Muscle of leg (tissue), 11 donors: ENCODE results near the gene CABP2. TPM values are rescaled to one million over a fixed set of nuclear protein-coding genes. Genes with fewer than 3 reads are reported as not detected.
A peak's percentile ranks its signal among the peaks of the same experiment; 100 is the strongest.
"Not testable (repeated sequence)": the region's sequence is repeated elsewhere in the genome, so short reads cannot be mapped to it uniquely, and the experiment has no call there.

Experiments used
- DNase-seq: peaks from one replicate; pipeline ENCODE4 v3.0.0; 2013
- H3K27ac ChIP-seq: one replicate; pipeline ENCODE4 v1.5.1; 2013; ENCODE audit warnings: mild to moderate bottlenecking, low read length, control low read depth
- H3K27me3 ChIP-seq: one replicate; pipeline ENCODE4 v1.6.1; 2013; ENCODE audit warnings: low read length; ENCODE audit not compliant: control insufficient read depth, insufficient read depth
- H3K36me3 ChIP-seq: one replicate; pipeline ENCODE4 v1.6.1; 2013; ENCODE audit warnings: low read length; ENCODE audit not compliant: control insufficient read depth, insufficient read depth
- H3K4me1 ChIP-seq: one replicate; pipeline ENCODE4 v1.6.1; 2013; ENCODE audit warnings: low read length; ENCODE audit not compliant: control insufficient read depth, insufficient read depth
- H3K4me3 ChIP-seq: one replicate; pipeline ENCODE4 v1.5.1; 2013; ENCODE audit warnings: low read length, control low read depth
- H3K9me3 ChIP-seq: replicated peaks from 2 replicates; pipeline ENCODE4 v1.6.1; 2013; ENCODE audit warnings: low read depth, low read length; ENCODE audit not compliant: control insufficient read depth
- WGBS: methylation state at CpG from one replicate; pipeline ENCODE4 v1.1.5; 2013; ENCODE audit warnings: missing lambda C conversion rate; ENCODE audit not compliant: insufficient coverage; 5-methylcytosine and 5-hydroxymethylcytosine counted together
- polyA plus RNA-seq, 8 donors: library from polyadenylated mRNA; unstranded; fragments of 120-200 nt; gene quantifications; one replicate each; pipeline versions ENCODE4 v1.2.1 to v1.2.3, GENCODE V29; 2013; ENCODE audit warnings: inconsistent platforms in 1 of 8, low replicate concordance in 1 of 8; ENCODE audit not compliant: insufficient read length in 8 of 8, insufficient read depth in 1 of 8
- total RNA-seq: library from RNA; stranded (reverse); fragments of 120-200 nt; gene quantifications from one replicate; pipeline ENCODE4 v1.2.4, GENCODE V29; 2013

Gene CABP2
- total and polyA plus RNA-seq, 9 donors = not detected

DNA sequence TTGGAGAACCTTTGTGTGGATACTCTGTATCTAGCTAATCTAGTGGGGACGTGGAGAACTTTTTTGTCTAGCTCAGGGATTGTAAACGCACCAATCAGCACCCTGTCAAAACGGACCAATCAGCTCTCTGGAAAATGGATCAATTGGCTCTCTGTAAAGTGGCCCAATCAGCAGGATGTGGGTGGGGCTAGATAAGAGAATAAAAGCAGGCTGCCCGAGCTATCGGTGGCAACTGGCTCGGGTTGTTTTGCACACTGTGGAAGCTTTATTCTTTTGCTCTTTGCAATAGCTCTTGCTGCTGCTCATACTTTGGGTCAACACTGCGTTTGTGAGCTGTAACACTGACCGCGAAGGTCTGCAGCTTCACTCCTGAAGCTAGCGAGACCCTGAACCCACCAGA, 46.6 kb downstream of the CABP2 start:
- not testable (repeated sequence) for H3K4me1 ChIP-seq, H3K9me3 ChIP-seq, H3K4me3 ChIP-seq, H3K27me3 ChIP-seq, H3K36me3 ChIP-seq, H3K27ac ChIP-seq, DNase-seq
- 90% methylated on average over 10 of the region's 10 CpGs for WGBS

- Histone ChIP-seq H3K9me3 (no peaks in the 10 kb centered on the region), H3K4me1 (peaks cover 13% of the 10 kb centered on the region), H3K4me3 (no peak overlapping the region), H3K36me3 (no peaks in the 10 kb centered on the region), H3K27ac (no peak overlapping the region), H3K27me3 (peaks cover 4% of the 10 kb centered on the region)
- DNase-seq = no peak
- WGBS = 65% methylated on average over 4 of the region's 7 CpGs
These were observed 50.4 kb downstream of the CABP2 start for GRCh38 chr11:67472882-67473281.

DNA sequence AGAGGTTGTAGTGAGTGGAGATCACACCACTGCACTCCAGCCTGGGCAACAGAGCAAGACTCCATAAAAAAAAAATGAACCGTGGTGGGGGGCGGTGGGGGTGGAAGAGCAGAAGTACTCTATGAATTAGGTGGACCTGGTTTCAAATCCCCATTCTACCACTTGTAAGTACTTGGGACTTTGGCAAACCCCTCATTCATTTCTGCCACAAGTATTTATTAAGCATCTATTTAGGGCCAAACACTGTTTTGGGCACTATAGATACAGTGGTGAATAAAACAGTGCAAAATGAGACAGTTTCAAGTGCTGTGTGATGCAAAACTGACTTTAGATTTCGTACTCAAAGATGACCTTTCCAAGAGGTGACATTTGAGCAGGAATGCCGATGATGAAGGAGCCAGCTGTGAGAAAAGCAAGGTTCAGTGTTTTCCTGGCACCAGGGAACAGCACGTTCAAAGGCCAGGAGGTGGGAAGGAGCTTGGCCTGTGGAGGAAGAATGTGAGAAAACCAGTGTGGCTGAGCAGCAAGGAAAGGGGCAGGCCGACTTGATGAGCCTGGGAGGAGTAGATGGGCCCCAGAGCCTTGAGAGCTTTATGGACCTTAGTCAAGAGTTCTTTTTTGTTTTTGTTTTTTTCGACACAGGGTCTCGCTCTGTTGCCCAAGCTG, 52.8 kb downstream of the CABP2 start:
- Histone ChIP-seq H3K4me3 (no peak overlapping the region), H3K4me1 (peaks cover 20% of the 10 kb centered on the region), H3K36me3 (peaks cover 7% of the 10 kb centered on the region), H3K9me3 (no peaks in the 10 kb centered on the region), H3K27me3 (peaks cover 2% of the 10 kb centered on the region), H3K27ac (no peak overlapping the region)
- WGBS = 57% methylated on average over 4 of the region's 8 CpGs
- DNase-seq = no peak

DNA sequence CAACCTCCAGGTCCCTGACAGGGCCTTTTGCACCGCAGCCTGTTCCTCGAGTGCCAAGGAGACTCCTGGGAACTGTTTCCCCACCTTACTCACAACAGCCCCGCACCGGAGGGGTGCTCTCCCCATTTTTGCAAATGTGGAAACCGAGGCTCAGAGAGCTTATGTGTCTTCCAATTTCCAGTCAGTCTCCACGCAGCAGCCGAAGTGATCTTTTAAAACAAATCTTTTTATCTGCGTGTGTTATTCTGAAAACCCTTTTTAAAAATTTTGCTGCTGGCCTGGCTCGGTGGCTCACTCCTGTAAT, 53.8 kb downstream of the CABP2 start:
- peaks cover 26% of the 10 kb centered on the region for H3K4me1 ChIP-seq
- H3K27ac ChIP-seq = peak overlapping the region; percentile 92
- no peak for DNase-seq
- peaks cover 9% of the 10 kb centered on the region for H3K36me3 ChIP-seq
- WGBS = 18% methylated on average over 6 of the region's 9 CpGs
- H3K9me3 ChIP-seq = no peaks in the 10 kb centered on the region
- peak overlapping the region; percentile 73 for H3K4me3 ChIP-seq
- H3K27me3 ChIP-seq = peaks cover 2% of the 10 kb centered on the region

Other genes with a start within 250 kb of the CABP2 start
- 19.8 TPM for gene ANKRD13D, start 234.1 kb downstream of the CABP2 start, total RNA-seq
- gene ANKRD13D, start 234.1 kb downstream of the CABP2 start, polyA plus RNA-seq = 10 to 100 TPM; 16.2 to 35.5 (median 30.7) TPM
- 9.7 TPM for gene SSH3, start 219.9 kb downstream of the CABP2 start, total RNA-seq
- gene SSH3, start 219.9 kb downstream of the CABP2 start, polyA plus RNA-seq = 10 to 100 TPM; 13.6 to 20.5 (median 16.7) TPM
- gene POLD4, start 169.9 kb downstream of the CABP2 start, total RNA-seq = 33.6 TPM
- 10 to 100 TPM; 24.6 to 53.6 (median 32.1) TPM for gene POLD4, start 169.9 kb downstream of the CABP2 start, polyA plus RNA-seq
- 2.0 TPM for gene CLCF1, start 149.8 kb downstream of the CABP2 start, total RNA-seq
- gene CLCF1, start 149.8 kb downstream of the CABP2 start, polyA plus RNA-seq = 1 to 10 TPM; 2.8 to 4.8 (median 4.0) TPM
- 7.9 TPM for gene RAD9A, start 131.5 kb downstream of the CABP2 start, total RNA-seq
- 10 to 100 TPM in 5 of 8 donors, 1 to 10 TPM in 3; 6.9 to 14.2 (median 11.1) TPM for gene RAD9A, start 131.5 kb downstream of the CABP2 start, polyA plus RNA-seq
- gene PPP1CA, start 121.6 kb downstream of the CABP2 start, total RNA-seq = 130 TPM
- 100 to 1,000 TPM; 127 to 150 (median 142) TPM for gene PPP1CA, start 121.6 kb downstream of the CABP2 start, polyA plus RNA-seq
- 0.49 TPM for gene TBC1D10C, start 119.4 kb downstream of the CABP2 start, total RNA-seq
- 1 to 10 TPM; 1.4 to 7.2 (median 5.5) TPM for gene TBC1D10C, start 119.4 kb downstream of the CABP2 start, polyA plus RNA-seq
- 29.2 TPM for gene CARNS1, start 107.8 kb downstream of the CABP2 start, total RNA-seq
- gene CARNS1, start 107.8 kb downstream of the CABP2 start, polyA plus RNA-seq = 10 to 100 TPM; 30.6 to 80.7 (median 61.0) TPM
- 27.9 TPM for gene RPS6KB2, start 95.0 kb downstream of the CABP2 start, total RNA-seq
- 10 to 100 TPM; 33.9 to 45.5 (median 39.2) TPM for gene RPS6KB2, start 95.0 kb downstream of the CABP2 start, polyA plus RNA-seq
- 0.84 TPM for gene PTPRCAP, start 85.8 kb downstream of the CABP2 start, total RNA-seq
- gene PTPRCAP, start 85.8 kb downstream of the CABP2 start, polyA plus RNA-seq = 1 to 10 TPM; 1.0 to 1.5 (median 1.3) TPM
- 28.8 TPM for gene CORO1B, start 80.0 kb downstream of the CABP2 start, total RNA-seq
- 10 to 100 TPM; 24.2 to 42.4 (median 33.4) TPM for gene CORO1B, start 80.0 kb downstream of the CABP2 start, polyA plus RNA-seq
- gene GPR152, start 70.7 kb downstream of the CABP2 start, total RNA-seq = not detected
- not detected for gene GPR152, start 70.7 kb downstream of the CABP2 start, polyA plus RNA-seq
- 0.66 TPM for gene CABP4, start 68.1 kb downstream of the CABP2 start, total RNA-seq
- gene CABP4, start 68.1 kb downstream of the CABP2 start, polyA plus RNA-seq = 1 to 10 TPM in 2 of 8 donors, under 1 TPM in 6; 0.29 to 1.2 (median 0.73) TPM
- gene TMEM134, start 54.2 kb downstream of the CABP2 start, total RNA-seq = 16.1 TPM
- 10 to 100 TPM; 42.6 to 71.5 (median 47.2) TPM for gene TMEM134, start 54.2 kb downstream of the CABP2 start, polyA plus RNA-seq
- gene AIP, start 40.4 kb downstream of the CABP2 start, total RNA-seq = 59.5 TPM
- gene AIP, start 40.4 kb downstream of the CABP2 start, polyA plus RNA-seq = 10 to 100 TPM; 41.2 to 60.3 (median 52.1) TPM
- 4.9 TPM for gene PITPNM1, start 18.1 kb downstream of the CABP2 start, total RNA-seq
- gene PITPNM1, start 18.1 kb downstream of the CABP2 start, polyA plus RNA-seq = 10 to 100 TPM in 1 of 8 donors, 1 to 10 TPM in 7; 6.0 to 11.6 (median 8.8) TPM
- gene CDK2AP2, start 15.3 kb downstream of the CABP2 start, total RNA-seq = 7.9 TPM
- gene CDK2AP2, start 15.3 kb downstream of the CABP2 start, polyA plus RNA-seq = 10 to 100 TPM; 18.2 to 25.4 (median 19.6) TPM
- 328 TPM for gene GSTP1, start 60.4 kb upstream of the CABP2 start, total RNA-seq
- gene GSTP1, start 60.4 kb upstream of the CABP2 start, polyA plus RNA-seq = 100 to 1,000 TPM; 232 to 335 (median 268) TPM
- gene NDUFV1, start 83.5 kb upstream of the CABP2 start, total RNA-seq = 147 TPM
- 100 to 1,000 TPM; 126 to 173 (median 154) TPM for gene NDUFV1, start 83.5 kb upstream of the CABP2 start, polyA plus RNA-seq
- gene NUDT8, start 106.5 kb upstream of the CABP2 start, total RNA-seq = 4.7 TPM
- 1 to 10 TPM; 3.4 to 5.8 (median 4.2) TPM for gene NUDT8, start 106.5 kb upstream of the CABP2 start, polyA plus RNA-seq
- not detected for gene TBX10, start 116.3 kb upstream of the CABP2 start, total RNA-seq
- gene TBX10, start 116.3 kb upstream of the CABP2 start, polyA plus RNA-seq = under 1 TPM in 1 of 8 donors, not detected in 7; 0.40 TPM
- gene ACY3, start 127.3 kb upstream of the CABP2 start, total RNA-seq = 0.22 TPM
- 1 to 10 TPM in 1 of 8 donors, under 1 TPM in 7; 0.15 to 5.9 (median 0.51) TPM for gene ACY3, start 127.3 kb upstream of the CABP2 start, polyA plus RNA-seq
- 0.09 TPM for gene ALDH3B2, start 151.2 kb upstream of the CABP2 start, total RNA-seq
- gene ALDH3B2, start 151.2 kb upstream of the CABP2 start, polyA plus RNA-seq = 1 to 10 TPM in 1 of 8 donors, under 1 TPM in 3, not detected in 4; 0.11 to 4.5 (median 0.41) TPM